WI38 (cell line): ENCODE measurements around the gene PTPN5.

Source experiments
- H3K4me3 ChIP-seq: 2 replicates; pipeline ENCODE4 v1.5.1; 2011; ENCODE audit warnings: low read depth, mild to moderate bottlenecking, control low read depth, low read length
- CTCF ChIP-seq: IDR thresholded peaks from 2 replicates; pipeline ENCODE4 v1.5.1; 2012; ENCODE audit warnings: low read depth, mild to moderate bottlenecking, control low read depth, low read length

The PTPN5 gene

GRCh38 chr11:18710545-18710944 lies 81.1 kb downstream of the PTPN5 start:
- no peak overlapping the region for H3K4me3 ChIP-seq
- TF ChIP-seq CTCF, result no peak

- TF ChIP-seq CTCF, result no peak
- no peak overlapping the region for H3K4me3 ChIP-seq
Observed at GRCh38 chr11:18709414-18709813, 82.2 kb downstream of the PTPN5 start.

GRCh38 chr11:18707811-18708340 lies 83.7 kb downstream of the PTPN5 start:
- no peak overlapping the region for H3K4me3 ChIP-seq
- no peak for TF ChIP-seq CTCF

GRCh38 chr11:18706330-18707243 lies 85.0 kb downstream of the PTPN5 start:
- peak overlapping the region; percentile 22; the same call in 1 of the 2 replicates for H3K4me3 ChIP-seq
- TF ChIP-seq CTCF, result no peak

GRCh38 chr11:18705651-18706281 lies 85.8 kb downstream of the PTPN5 start:
- H3K4me3 ChIP-seq, result no peak overlapping the region
- no peak for TF ChIP-seq CTCF

- no peak overlapping the region for H3K4me3 ChIP-seq
- no peak for TF ChIP-seq CTCF
Observed at GRCh38 chr11:18704698-18705097, 86.9 kb downstream of the PTPN5 start.
